Kidney (tissue), 14 donors: ENCODE measurements around the gene FAM186B. TPM values are rescaled to one million over a fixed set of nuclear protein-coding genes. Genes with fewer than 3 reads are reported as not detected.

Experiments used
- DNase-seq, 5 donors: peaks; one replicate each; pipeline ENCODE4 v3.0.0-alpha.2; 2013 to 2020
- FAIRE-seq: peaks from 2 replicates; lab custom pipeline; 2012; peaks lifted over from hg19 to GRCh38; lab: Jason Lieb, UNC
- H3K27ac ChIP-seq, 2 donors: one replicate each; pipeline ENCODE4 v1.7.0; 2013; ENCODE audit warnings: low read depth in 2 of 2, low read length in 2 of 2, inconsistent platforms in 1 of 2
- H3K27me3 ChIP-seq: one replicate; pipeline ENCODE4 v1.7.1; 2013; ENCODE audit warnings: low read length, inconsistent platforms; ENCODE audit not compliant: control insufficient read depth, insufficient read depth
- H3K36me3 ChIP-seq, 3 donors: one replicate each; pipeline versions ENCODE4 v1.7.0 to v1.7.1; 2013; ENCODE audit warnings: low read length in 3 of 3, control low read depth in 1 of 3, inconsistent platforms in 1 of 3; ENCODE audit not compliant: insufficient read depth in 3 of 3, control insufficient read depth in 2 of 3
- H3K4me1 ChIP-seq, 3 donors: one replicate each; pipeline versions ENCODE4 v1.7.0 to v1.7.1; 2013; ENCODE audit warnings: low read length in 3 of 3, inconsistent platforms in 1 of 3, low read depth in 1 of 3; ENCODE audit not compliant: control insufficient read depth in 2 of 3, insufficient read depth in 2 of 3
- H3K4me3 ChIP-seq, 3 donors: one replicate each; pipeline versions ENCODE4 v1.7.0 to v1.8.1; 2013; ENCODE audit warnings: low read length in 3 of 3, control low read depth in 1 of 3, inconsistent platforms in 1 of 3
- H3K9ac ChIP-seq, 3 donors: one replicate each; pipeline versions ENCODE4 v1.7.0 to v1.7.1; 2013; ENCODE audit warnings: low read length in 3 of 3, control low read depth in 1 of 3, inconsistent platforms in 1 of 3
- H3K9me3 ChIP-seq, 3 donors: one replicate each; pipeline versions ENCODE4 v1.7.0 to v1.7.1; 2013; ENCODE audit warnings: low read length in 3 of 3, control low read depth in 1 of 3, inconsistent platforms in 1 of 3; ENCODE audit not compliant: control insufficient read depth in 2 of 3, insufficient read depth in 1 of 3
- CTCF ChIP-seq: IDR thresholded peaks from 3 replicates; pipeline ENCODE4 v1.5.1; 2012; ENCODE audit warnings: mild to moderate bottlenecking, moderate library complexity, borderline replicate concordance; ENCODE audit not compliant: insufficient read depth; ENCODE audit errors: extremely low read depth
- intact Hi-C: fragments of 100-400 bp; cut with DNase I; formaldehyde crosslinking; loops from one replicate; pipeline ENCODE4 v1.11.1; 2022
- polyA plus RNA-seq: library from polyadenylated mRNA; stranded (reverse); fragments of 350-450 nt; fragmentation: Illumina TruSeq; extraction: RNeasy Lipid Tissue Mini Kit (QIAGEN cat#74804); gene quantifications from one replicate; pipeline ENCODE4 v1.2.3, GENCODE V29; 2014; ENCODE audit warnings: low read depth, low replicate concordance; ENCODE audit not compliant: insufficient read depth
- total RNA-seq: library from RNA; stranded (reverse); fragmentation: NEBNext Ultra II Directional; extraction: Animal tissue kit (Norgen Biotek cat#: 25700); gene quantifications from one replicate; pipeline ENCODE4 v1.2.1, GENCODE V29; 2021
- donor health status: control.
- donor health status: control.
- donor health status: control.
- donor health status: control.
- donor health status: control.
- donor health status: DM: yes; HTN: yes; CAD: no.
- donor health status: Normal renal cell carcinoma (clear cell type).

Gene FAM186B
- total and polyA plus RNA-seq, 2 donors from 2014 or later, result 0.34 to 0.85 TPM

DNA sequence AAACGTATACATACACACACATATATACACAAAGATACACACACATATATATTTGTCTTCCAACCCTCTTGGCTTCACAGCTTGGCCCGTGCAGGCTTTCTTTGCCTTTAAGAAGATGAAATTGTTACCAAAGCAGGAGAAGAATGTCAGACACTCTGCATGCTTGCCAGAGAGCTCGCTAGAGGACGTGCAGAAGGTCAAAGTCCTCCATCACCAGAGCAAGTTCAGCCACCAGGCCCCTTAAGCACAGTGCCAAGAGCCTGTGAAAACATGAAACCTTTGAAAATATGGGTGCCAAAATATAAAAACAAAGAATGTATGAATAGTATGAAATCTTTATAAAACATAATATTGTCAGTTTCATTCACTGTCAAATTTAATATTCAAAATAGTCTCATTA, 22.6 kb downstream of the FAM186B start:
- Histone ChIP-seq H3K27ac (no peak overlapping the region), H3K9me3 (no peaks in the 10 kb centered on the region), H3K36me3 (no peaks in the 10 kb centered on the region), H3K4me1 (peaks cover 0 to 18% (median 6%) of the 10 kb centered on the region in 3 donors), H3K9ac (no peak overlapping the region), H3K4me3 (no peak overlapping the region), H3K27me3 (no peaks in the 10 kb centered on the region)
- TF ChIP-seq CTCF, result no peak
- intact Hi-C loops, result no loop called here
- DNase-seq, result peak in 1 of 5 donors; percentile 22
- FAIRE-seq, result no peak

GRCh38 chr12:49582201-49582600, 23.2 kb downstream of the FAM186B start:
- FAIRE-seq, result no peak
- peaks cover 0 to 18% (median 6%) of the 10 kb centered on the region in 3 donors for H3K4me1 ChIP-seq

GRCh38 chr12:49580572-49581535, 24.6 kb downstream of the FAM186B start:
- Histone ChIP-seq H3K27ac (no peak overlapping the region), H3K27me3 (no peaks in the 10 kb centered on the region), H3K4me1 (peaks cover 0 to 18% (median 6%) of the 10 kb centered on the region in 3 donors), H3K9ac (no peak overlapping the region), H3K36me3 (no peaks in the 10 kb centered on the region), H3K4me3 (no peak overlapping the region), H3K9me3 (no peaks in the 10 kb centered on the region)
- DNase-seq (peak; percentile 84 to 96 (median 90)), FAIRE-seq (no peak)
- TF ChIP-seq CTCF, result peak; percentile 80
- intact Hi-C loops, result no loop called here

More at GRCh38 chr12:49582201-49582600, 23.2 kb downstream of the FAM186B start:
- no peak overlapping the region for H3K4me3 ChIP-seq
- H3K27ac ChIP-seq, result no peak overlapping the region
- no peak for DNase-seq
- H3K36me3 ChIP-seq, result no peaks in the 10 kb centered on the region
- intact Hi-C loops, result no loop called here
- no peaks in the 10 kb centered on the region for H3K27me3 ChIP-seq
- H3K9ac ChIP-seq, result no peak overlapping the region
- no peak for TF ChIP-seq CTCF
- H3K9me3 ChIP-seq, result no peaks in the 10 kb centered on the region
